NB4 (cell line): Measurements from ENCODE around the gene STT3A.

Source experiments
- DNase-seq: peaks from one replicate; pipeline ENCODE4 v3.0.0; 2010; ENCODE audit warnings: low read depth
- H3K4me3 ChIP-seq: one replicate; pipeline ENCODE4 v1.5.1; 2011; ENCODE audit warnings: mild to moderate bottlenecking, low read depth, low read length, moderate library complexity
- CTCF ChIP-seq: IDR thresholded peaks from one replicate; pipeline ENCODE4 v1.5.1; 2012; ENCODE audit warnings: low read depth, low read length
- MAX ChIP-seq: IDR thresholded peaks from 2 replicates; pipeline ENCODE4 v1.6.1; 2011; ENCODE audit warnings: low read depth, low read length
- MYC ChIP-seq: IDR thresholded peaks from 2 replicates; pipeline ENCODE4 v1.6.1; 2011; ENCODE audit warnings: low read depth, low read length
- POLR2A ChIP-seq: IDR thresholded peaks from 2 replicates; pipeline ENCODE4 v1.6.1; 2011; ENCODE audit warnings: mild to moderate bottlenecking; ENCODE audit not compliant: insufficient read length; ENCODE audit errors: extremely low read depth

The STT3A gene

GRCh38 chr11:125579811-125580210 is 12.8 kb upstream of the STT3A start:
- TF ChIP-seq POLR2A (no peak), MAX (no peak), MYC (no peak), CTCF (no peak)
- DNase-seq, result no peak
- no peak overlapping the region for H3K4me3 ChIP-seq

DNA sequence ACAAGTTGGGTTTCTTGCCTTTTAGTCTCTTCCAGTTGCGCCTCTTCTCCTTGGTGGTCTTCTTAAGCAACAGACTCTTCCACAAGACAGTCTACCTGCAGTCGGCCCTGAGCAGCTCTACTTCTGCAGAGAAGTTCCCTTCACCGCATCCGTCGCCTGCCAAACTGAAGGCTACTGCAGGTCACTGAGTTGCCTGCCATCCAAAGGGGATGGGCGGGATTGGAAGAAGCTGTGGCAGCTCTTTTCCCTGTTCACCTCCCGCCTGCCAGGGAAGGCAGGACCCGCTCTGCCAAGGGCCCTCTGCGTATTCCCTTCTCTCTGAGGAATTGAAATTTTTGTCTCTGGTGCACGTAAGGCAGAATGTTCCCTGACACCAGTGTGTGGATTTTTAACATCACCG is 9.2 kb upstream of the STT3A start:
- DNase-seq, result no peak
- H3K4me3 ChIP-seq, result no peak overlapping the region
- TF ChIP-seq MYC (no peak), MAX (no peak), CTCF (no peak), POLR2A (no peak)

DNA sequence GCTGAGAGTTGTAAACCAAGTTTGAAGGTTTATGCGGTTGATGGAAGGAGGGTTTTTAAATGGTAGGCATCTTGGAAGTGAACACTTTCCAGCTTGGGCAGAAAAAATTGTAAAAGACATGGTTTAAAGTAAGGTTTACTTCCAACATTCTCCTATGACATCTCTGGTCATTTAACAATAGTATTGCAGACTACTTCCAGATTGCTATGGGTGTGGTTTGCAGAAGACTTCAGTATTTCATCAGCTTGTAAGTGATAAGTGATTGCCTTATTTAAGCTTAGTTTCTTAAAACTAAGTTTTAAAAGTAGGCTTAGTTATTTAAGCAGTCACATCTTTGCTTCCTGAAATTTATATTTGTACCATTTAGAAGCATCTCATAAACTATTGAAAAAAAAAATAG is 7.2 kb upstream of the STT3A start:
- no peak overlapping the region for H3K4me3 ChIP-seq
- TF ChIP-seq CTCF, result no peak
- TF ChIP-seq MAX, result no peak
- no peak for TF ChIP-seq MYC
- TF ChIP-seq POLR2A, result no peak
- no peak for DNase-seq

DNA sequence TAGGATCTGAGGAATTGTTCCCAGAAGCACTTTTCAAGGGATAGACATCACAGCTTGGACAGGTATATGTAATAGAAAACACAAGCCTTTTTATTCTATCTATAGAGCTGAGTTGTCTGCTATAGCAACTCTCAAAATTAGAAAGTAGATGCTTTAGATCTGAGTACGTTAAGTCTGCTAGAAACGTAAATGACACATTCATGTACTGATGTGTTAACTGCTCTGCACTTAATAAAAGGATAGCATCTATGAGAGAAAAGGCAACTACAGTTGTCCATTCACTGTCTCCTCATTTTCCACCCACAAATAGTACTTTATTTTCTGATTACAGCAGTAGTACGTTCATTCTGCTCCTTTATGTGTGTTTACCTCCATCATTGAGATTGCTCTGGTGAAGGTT is 6.0 kb upstream of the STT3A start:
- no peak for DNase-seq
- TF ChIP-seq MAX, result no peak
- TF ChIP-seq MYC, result no peak
- TF ChIP-seq POLR2A, result no peak
- TF ChIP-seq CTCF, result no peak
- H3K4me3 ChIP-seq, result no peak overlapping the region

DNA sequence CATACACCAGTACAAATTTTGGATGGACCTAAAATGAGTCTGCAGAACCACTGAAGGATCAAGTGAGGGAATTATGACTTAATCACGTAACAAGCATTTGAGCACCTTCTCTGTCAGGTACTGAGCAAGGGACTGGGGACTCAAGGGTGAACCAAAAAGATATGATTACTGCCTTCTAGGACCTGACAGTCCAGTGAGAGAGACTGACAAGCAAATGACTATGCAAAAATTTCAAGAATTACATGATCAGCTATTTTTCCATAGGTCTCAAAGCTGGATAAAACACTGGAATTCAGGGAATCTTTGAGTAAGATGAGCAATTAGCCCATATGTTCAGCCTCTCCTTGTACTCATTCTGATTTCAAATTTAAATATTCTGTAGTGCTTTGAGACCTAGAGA is 5.2 kb upstream of the STT3A start:
- no peak overlapping the region for H3K4me3 ChIP-seq
- no peak for TF ChIP-seq POLR2A
- no peak for TF ChIP-seq CTCF
- TF ChIP-seq MYC, result no peak
- no peak for TF ChIP-seq MAX
- DNase-seq, result no peak

DNA sequence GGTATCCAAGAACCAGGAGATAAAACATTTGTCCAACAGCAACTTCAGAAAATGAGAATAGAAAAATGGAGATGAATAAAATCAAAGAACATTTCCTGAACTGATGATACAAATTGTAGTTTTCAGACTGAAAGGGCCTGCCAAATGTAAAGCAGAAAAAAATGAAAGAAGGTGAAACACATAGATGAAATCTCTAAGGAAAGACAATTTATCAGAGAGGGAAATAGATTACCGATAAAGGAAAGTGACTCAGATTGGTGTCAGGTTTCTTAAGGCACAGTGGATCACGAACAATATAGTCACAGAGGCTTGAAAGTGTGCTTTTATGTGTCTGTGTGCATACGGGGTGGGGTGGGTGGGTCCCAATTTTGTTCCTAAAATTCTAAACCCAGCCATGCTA is 4.1 kb upstream of the STT3A start:
- no peak overlapping the region for H3K4me3 ChIP-seq
- no peak for TF ChIP-seq POLR2A
- TF ChIP-seq MYC, result no peak
- TF ChIP-seq MAX, result no peak
- TF ChIP-seq CTCF, result no peak
- no peak for DNase-seq
